IMR-90 (cell line): ENCODE results near the gene MIER2. TPM values are rescaled to one million over a fixed set of nuclear protein-coding genes. Genes with fewer than 3 reads are reported as not detected.
"Not testable (repeated sequence)": the region's sequence is repeated elsewhere in the genome, so short reads cannot be mapped to it uniquely, and the experiment has no call there.

Experiments
- ATAC-seq: fragments of 200-7000 bp; cut with Tn5 transposase; 2 replicates; pipeline ENCODE4 v1.9.1; 2020; ENCODE audit warnings: low read depth, mild to moderate bottlenecking, moderate library complexity
- BruUV-seq: library from RNA; stranded (reverse); fragments of 400-500 nt; replicated peaks from 2 replicates; lab custom pipeline; 2021; lab: Mats Ljungman, UMichigan
- CTCF ChIA-PET: fragments of 300-600 bp; formaldehyde crosslinking; extraction: SDS; loops from one replicate; lab custom pipeline; 2021; ENCODE audit warnings: antibody characterized with exemption; lab: Yijun Ruan, JAX
- POLR2A ChIA-PET: fragments of 300-600 bp; sonication (Branson Sonifier 250); formaldehyde crosslinking; loops from one replicate; lab custom pipeline; 2022; ENCODE audit warnings: antibody characterized with exemption; ENCODE audit not compliant: unreplicated experiment; lab: Charles Lee
- DNase-seq: peaks from one replicate; pipeline ENCODE4 v3.0.0; 2013
- H2AFZ ChIP-seq: replicated peaks from 2 replicates; pipeline ENCODE3; 2013; ENCODE audit warnings: low read length, mild to moderate bottlenecking; ENCODE audit not compliant: poor library complexity
- H2AK5ac ChIP-seq: 2 replicates; pipeline ENCODE4 v1.6.1; 2013; ENCODE audit warnings: low read depth, low read length, inconsistent platforms
- H2AK9ac ChIP-seq: replicated peaks from 2 replicates; pipeline ENCODE3; 2013; ENCODE audit warnings: mild to moderate bottlenecking, low read depth, low read length, moderate library complexity; ENCODE audit not compliant: poor library complexity
- H2BK120ac ChIP-seq: 2 replicates; pipeline ENCODE4 v1.6.1; 2013; ENCODE audit warnings: low read depth, low read length, inconsistent platforms
- H2BK15ac ChIP-seq: 3 replicates; pipeline ENCODE4 v1.6.1; 2013; ENCODE audit warnings: low read depth, low read length, inconsistent platforms
- H2BK20ac ChIP-seq: 2 replicates; pipeline ENCODE4 v1.6.1; 2013; ENCODE audit warnings: low read depth, mild to moderate bottlenecking, inconsistent platforms, low read length, moderate library complexity
- H2BK5ac ChIP-seq: 2 replicates; pipeline ENCODE4 v1.6.1; 2013; ENCODE audit warnings: mild to moderate bottlenecking, low read depth, low read length, inconsistent platforms; ENCODE audit not compliant: poor library complexity, severe bottlenecking
- H3K14ac ChIP-seq: replicated peaks from 2 replicates; pipeline ENCODE4 v1.6.1; 2013; ENCODE audit warnings: low read depth, low read length, inconsistent platforms
- H3K18ac ChIP-seq: 2 replicates; pipeline ENCODE4 v1.6.1; 2013; ENCODE audit warnings: low read depth, low read length, control low read depth
- H3K23ac ChIP-seq: 2 replicates; pipeline ENCODE4 v1.6.1; 2013; ENCODE audit warnings: low read depth, low read length, inconsistent platforms
- H3K27ac ChIP-seq: 2 replicates; pipeline ENCODE4 v1.5.1; 2013; ENCODE audit warnings: mild to moderate bottlenecking, control low read depth, low read length; ENCODE audit not compliant: insufficient read depth
- H3K27me3 ChIP-seq: 2 replicates; pipeline ENCODE4 v1.6.1; 2013; ENCODE audit warnings: low read length; ENCODE audit not compliant: control insufficient read depth, insufficient read depth
- H3K36me3 ChIP-seq: 2 replicates; pipeline ENCODE4 v1.6.1; 2013; ENCODE audit warnings: low read length, mixed read lengths; ENCODE audit not compliant: control insufficient read depth, insufficient read depth
- H3K4ac ChIP-seq: 2 replicates; pipeline ENCODE4 v1.6.1; 2013; ENCODE audit warnings: low read depth, low read length, inconsistent platforms
- H3K4me1 ChIP-seq: 2 replicates; pipeline ENCODE4 v1.6.1; 2013; ENCODE audit warnings: low read length, mixed read lengths; ENCODE audit not compliant: control insufficient read depth, insufficient read depth
- H3K4me2 ChIP-seq: 2 replicates; pipeline ENCODE4 v1.6.1; 2013; ENCODE audit warnings: low read depth, mild to moderate bottlenecking, control low read depth, low read length, moderate library complexity
- H3K4me3 ChIP-seq: 2 replicates; pipeline ENCODE4 v1.5.1; 2013; ENCODE audit warnings: low read depth, mild to moderate bottlenecking, control low read depth, low read length, moderate library complexity; ENCODE audit not compliant: insufficient read depth
- H3K56ac ChIP-seq: 2 replicates; pipeline ENCODE4 v1.6.1; 2013; ENCODE audit warnings: low read length, inconsistent platforms; ENCODE audit not compliant: insufficient read depth; ENCODE audit errors: extremely low read depth
- H3K79me1 ChIP-seq, 2 experiments: 2 replicates each; pipeline ENCODE4 v1.6.1; 2013; ENCODE audit warnings: low read length in 2 of 2, inconsistent platforms in 1 of 2, low read depth in 1 of 2
- H3K9ac ChIP-seq: 2 replicates; pipeline ENCODE4 v1.6.1; 2013; ENCODE audit warnings: low read depth, low read length, control low read depth
- H3K9me1 ChIP-seq: 2 replicates; pipeline ENCODE4 v1.6.1; 2013; ENCODE audit warnings: low read length, inconsistent platforms; ENCODE audit not compliant: insufficient read depth
- H3K9me3 ChIP-seq: 2 replicates; pipeline ENCODE4 v1.6.1; 2013; ENCODE audit warnings: low read length; ENCODE audit not compliant: control insufficient read depth, insufficient read depth
- H4K20me1 ChIP-seq: 2 replicates; pipeline ENCODE4 v1.6.1; 2013; ENCODE audit warnings: low read length, inconsistent platforms; ENCODE audit not compliant: insufficient read depth
- H4K5ac ChIP-seq: 2 replicates; pipeline ENCODE4 v1.6.1; 2013; ENCODE audit warnings: mild to moderate bottlenecking, low read depth, low read length, control low read depth
- H4K8ac ChIP-seq, 2 experiments: 2 replicates each; pipeline ENCODE4 v1.6.1; 2013; ENCODE audit warnings: low read depth in 2 of 2, low read length in 2 of 2, control low read depth in 1 of 2, inconsistent platforms in 1 of 2
- H4K91ac ChIP-seq: 2 replicates; pipeline ENCODE4 v1.6.1; 2013; ENCODE audit warnings: low read depth, low read length, inconsistent platforms; ENCODE audit not compliant: insufficient read depth
- dilution Hi-C: fragments of 300-500 bp; cut with HindIII; formaldehyde crosslinking; loops from one replicate; pipeline ENCODE4 v1.14.3; 2018; ENCODE audit warnings: low sequenced_read_pairs; ENCODE audit not compliant: unreplicated experiment
- in situ Hi-C: fragments of 300-500 bp; cut with MboI; formaldehyde crosslinking; loops from 3 replicates; pipeline ENCODE4 v1.14.3; 2019; ENCODE audit warnings: low sequenced_read_pairs, inconsistent platforms, mixed read lengths
- intact Hi-C: fragments of 100-400 bp; cut with micrococcal nuclease; formaldehyde crosslinking; loops from 2 replicates; pipeline ENCODE4 v1.10.0; 2022
- polyA plus RNA-seq, 3 experiments: library from polyadenylated mRNA; depleted of rRNA; stranded (reverse); fragments of >200 nt; gene quantifications; 2 replicates each; pipeline ENCODE4 v1.2.3, GENCODE V29; 2012; ENCODE audit warnings: low replicate concordance in 1 of 3
- total RNA-seq: library from RNA; depleted of rRNA; stranded (reverse); fragments of >200 nt; gene quantifications from 2 replicates; pipeline ENCODE4 v1.2.3, GENCODE V29; 2012

Gene MIER2
- total and polyA plus RNA-seq, 2 of the 4 experiments (the other 2 are of a cell fraction): 28.0 to 28.4 TPM

DNA sequence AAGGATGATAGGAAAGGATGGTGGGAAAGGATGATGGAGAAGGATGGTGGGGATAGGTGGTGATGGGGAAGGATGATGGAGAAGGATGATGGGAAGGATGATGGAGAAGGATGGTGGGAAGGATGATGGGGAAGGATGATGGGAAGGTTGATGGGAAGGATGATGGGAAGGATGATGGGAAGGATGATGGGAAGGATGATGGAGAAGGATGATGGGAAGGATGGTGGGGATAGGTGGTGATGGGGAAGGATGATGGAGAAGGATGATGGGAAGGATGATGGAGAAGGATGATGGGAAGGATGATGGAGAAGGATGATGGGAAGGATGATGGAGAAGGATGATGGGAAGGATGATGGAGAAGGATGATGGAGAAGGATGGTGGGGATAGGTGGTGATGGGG, 49.0 kb upstream of the MIER2 start:
- ATAC-seq, H2BK15ac ChIP-seq, BruUV-seq, H3K27ac ChIP-seq, H4K20me1 ChIP-seq, H3K14ac ChIP-seq, H4K5ac ChIP-seq, H3K4ac ChIP-seq, H3K4me2 ChIP-seq, H3K9me3 ChIP-seq, H3K9ac ChIP-seq, CTCF ChIA-PET, H3K18ac ChIP-seq, in situ Hi-C loops, H3K9me1 ChIP-seq, H3K27me3 ChIP-seq, H4K8ac ChIP-seq, H3K4me3 ChIP-seq, H3K56ac ChIP-seq, dilution Hi-C loops, intact Hi-C loops, H2BK5ac ChIP-seq, H2BK20ac ChIP-seq, H3K36me3 ChIP-seq, H3K4me1 ChIP-seq, H3K23ac ChIP-seq, H2BK120ac ChIP-seq, POLR2A ChIA-PET, DNase-seq, H4K91ac ChIP-seq, H2AK5ac ChIP-seq, H2AK9ac ChIP-seq, H3K79me1 ChIP-seq, H2AFZ ChIP-seq: not testable (repeated sequence)
